Activated CD4-positive, alpha-beta T cell treated with anti-CD3 and anti-CD28 coated beads, Interleukin-2, amount 50 U/mL, for 48 hours (primary cell): ENCODE results near the gene FHIT.

ENCODE experiments used
- DNase-seq, 2 experiments: peaks; one replicate each; pipeline ENCODE4 v3.0.0-alpha.2; 2020

Gene FHIT

GRCh38 chr3:59885101-59885500, 1366.2 kb downstream of the FHIT start:
- no peak for DNase-seq

GRCh38 chr3:59884409-59884808, 1366.8 kb downstream of the FHIT start:
- no peak for DNase-seq

DNA sequence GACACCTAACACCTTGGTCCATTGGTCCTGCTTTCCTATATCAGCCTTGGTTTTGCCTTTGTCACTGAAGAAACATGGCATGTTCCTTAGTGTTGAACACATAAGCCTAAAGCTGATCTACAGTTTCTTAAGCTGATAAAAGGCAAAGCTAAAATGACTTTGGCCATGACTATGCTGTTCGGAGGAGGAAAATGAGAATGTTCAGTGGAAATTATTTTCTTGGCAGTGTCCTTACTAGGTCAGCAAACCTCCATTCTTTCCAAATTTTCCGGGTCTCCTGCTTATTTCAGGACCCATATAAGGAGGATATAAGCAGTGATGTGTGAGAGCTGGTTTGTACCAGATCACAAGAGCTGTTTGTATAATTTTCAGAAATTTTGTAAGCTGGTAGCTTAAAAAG, 1368.5 kb downstream of the FHIT start:
- DNase-seq = no peak

- DNase-seq = no peak
These were observed 1370.5 kb downstream of the FHIT start for GRCh38 chr3:59880717-59881116.

- DNase-seq = no peak
These were observed 1372.1 kb downstream of the FHIT start for GRCh38 chr3:59879031-59879581.

DNA sequence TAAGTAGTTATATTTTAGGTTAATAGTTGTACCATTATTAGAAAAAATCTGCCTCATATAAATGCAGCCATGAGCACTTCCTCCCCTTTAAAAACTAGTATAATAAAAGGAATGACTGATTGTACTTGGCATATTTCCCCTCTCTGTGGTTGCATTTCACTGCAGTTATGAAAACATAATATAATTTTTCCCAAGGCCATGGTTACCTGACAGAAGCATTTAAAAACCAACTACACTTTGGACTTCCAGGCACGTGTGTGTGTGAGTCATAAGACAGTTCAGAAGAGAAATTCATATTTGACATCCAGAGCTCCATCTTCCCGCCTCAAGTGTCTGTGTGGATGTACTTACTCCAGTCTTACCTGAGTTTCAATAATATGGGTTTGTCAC, 1373.2 kb downstream of the FHIT start:
- DNase-seq = no peak

- DNase-seq = no peak
These were observed 1373.8 kb downstream of the FHIT start for GRCh38 chr3:59877263-59878037.

- no peak for DNase-seq
These were observed 1374.7 kb downstream of the FHIT start for GRCh38 chr3:59876533-59877062.

DNA sequence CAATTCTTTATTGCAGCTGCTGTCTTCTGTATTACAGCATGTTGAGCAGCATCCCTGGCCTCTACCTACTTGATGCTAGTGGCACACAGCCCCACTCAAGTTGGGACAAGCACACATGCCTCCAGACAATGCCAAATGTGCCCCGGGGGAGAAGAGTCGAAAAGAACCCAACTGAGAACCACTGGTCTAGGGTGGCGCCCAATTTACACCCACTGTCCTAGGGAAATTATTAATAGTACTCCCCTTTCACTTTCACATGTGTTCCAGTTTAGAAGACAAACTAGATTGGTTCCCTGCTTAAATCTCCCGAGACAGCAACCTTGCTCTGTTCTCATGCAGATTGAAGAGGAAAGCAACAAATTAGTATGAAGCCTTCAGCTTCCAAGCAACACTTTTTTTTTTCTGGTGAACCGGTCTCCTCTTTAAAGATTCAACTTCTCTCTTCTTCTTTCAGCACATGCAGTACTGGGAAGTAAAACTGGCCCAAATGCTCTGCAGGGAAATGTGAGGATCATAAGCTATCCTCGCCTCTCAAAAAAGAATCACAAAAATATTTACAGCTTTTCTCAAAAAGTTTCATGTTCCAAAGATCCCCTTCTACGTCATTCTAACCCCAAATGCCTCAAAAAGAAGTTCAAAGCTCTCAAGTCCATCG, 1377.5 kb downstream of the FHIT start:
- DNase-seq = peak in 1 of 2 experiments; percentile 9

- no peak for DNase-seq
These were observed 1379.1 kb downstream of the FHIT start for GRCh38 chr3:59872128-59872527.

GRCh38 chr3:59867185-59868002, 1383.9 kb downstream of the FHIT start:
- DNase-seq = no peak

- no peak for DNase-seq
These were observed 1385.2 kb downstream of the FHIT start for GRCh38 chr3:59866076-59866475.

- no peak for DNase-seq
These were observed 1385.9 kb downstream of the FHIT start for GRCh38 chr3:59865351-59865750.

GRCh38 chr3:59862686-59863085, 1388.6 kb downstream of the FHIT start:
- DNase-seq = no peak

GRCh38 chr3:59857589-59858346, 1393.5 kb downstream of the FHIT start:
- DNase-seq = peak; percentile 81 to 87

DNA sequence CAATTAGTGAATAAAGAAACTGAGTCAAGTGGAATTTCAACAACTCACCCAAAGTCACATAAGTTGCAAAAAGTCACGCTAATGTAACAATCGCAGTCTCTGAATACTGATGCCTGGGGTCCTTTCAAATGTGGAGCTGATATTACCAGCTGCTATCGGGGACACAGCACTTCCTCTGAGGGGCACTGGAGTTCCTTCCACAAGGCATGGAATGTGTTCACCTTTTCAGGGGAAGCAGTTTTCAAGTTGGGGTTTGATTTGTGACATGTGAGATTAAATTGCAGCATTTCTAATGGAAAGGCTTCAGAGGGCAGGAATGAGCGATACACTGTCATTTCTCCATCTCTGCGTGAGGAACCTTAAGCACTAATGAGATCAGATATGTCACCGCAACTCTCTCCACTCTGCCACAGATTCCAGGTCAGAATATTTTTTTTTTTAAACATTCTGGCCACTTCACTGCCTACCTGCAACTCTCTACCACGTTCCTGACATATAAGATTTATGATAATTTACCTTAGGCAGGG, 1394.3 kb downstream of the FHIT start:
- DNase-seq = no peak

DNA sequence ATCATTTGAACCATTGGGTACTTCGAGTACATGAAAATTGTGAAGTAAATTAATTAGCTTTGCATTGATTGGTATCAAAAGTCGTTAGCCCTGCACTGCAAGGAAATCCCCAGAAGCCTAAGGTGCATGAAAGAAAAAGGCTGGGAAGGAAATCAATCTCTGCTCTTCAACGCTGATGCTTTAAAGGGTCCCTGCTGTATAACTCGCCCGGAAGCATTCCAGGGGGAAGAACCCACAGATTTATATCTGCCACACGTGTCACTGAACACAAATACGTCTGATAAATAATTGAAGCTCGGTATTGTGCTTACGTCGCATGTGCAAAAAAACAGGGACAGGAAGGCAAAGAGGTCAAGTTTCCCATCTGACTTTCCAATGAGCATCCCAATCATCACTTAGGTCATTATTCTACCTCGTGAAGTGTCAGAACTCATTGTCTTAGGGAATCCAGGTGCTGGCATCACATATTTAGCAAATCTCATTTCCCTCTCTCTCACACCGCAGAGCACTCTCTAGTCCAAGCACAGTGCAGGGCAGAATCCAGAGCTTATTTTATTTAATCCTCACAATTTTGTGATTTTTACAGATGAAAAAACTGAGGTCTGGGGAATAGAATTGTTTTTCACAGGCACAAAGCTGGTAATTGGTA, 1397.1 kb downstream of the FHIT start:
- no peak for DNase-seq

DNA sequence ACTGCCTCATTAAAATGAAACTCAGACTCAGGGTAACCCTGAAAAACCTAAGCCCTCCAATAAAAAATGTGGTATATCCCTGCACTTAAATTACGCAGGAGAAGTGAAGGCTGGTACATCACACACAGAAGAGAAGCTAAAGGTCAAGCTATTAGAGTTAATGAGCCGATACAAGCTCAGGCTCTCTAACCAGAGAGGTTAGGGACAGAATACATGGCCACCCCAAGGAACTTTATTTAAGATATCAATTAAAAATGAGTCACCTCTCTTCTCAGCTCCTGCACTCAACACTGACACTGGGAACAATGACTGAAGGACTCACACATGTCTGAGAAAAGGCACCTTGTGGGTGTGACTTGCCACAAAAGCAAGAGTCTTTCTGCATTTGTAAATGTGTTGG, 1400.8 kb downstream of the FHIT start:
- no peak for DNase-seq

DNA sequence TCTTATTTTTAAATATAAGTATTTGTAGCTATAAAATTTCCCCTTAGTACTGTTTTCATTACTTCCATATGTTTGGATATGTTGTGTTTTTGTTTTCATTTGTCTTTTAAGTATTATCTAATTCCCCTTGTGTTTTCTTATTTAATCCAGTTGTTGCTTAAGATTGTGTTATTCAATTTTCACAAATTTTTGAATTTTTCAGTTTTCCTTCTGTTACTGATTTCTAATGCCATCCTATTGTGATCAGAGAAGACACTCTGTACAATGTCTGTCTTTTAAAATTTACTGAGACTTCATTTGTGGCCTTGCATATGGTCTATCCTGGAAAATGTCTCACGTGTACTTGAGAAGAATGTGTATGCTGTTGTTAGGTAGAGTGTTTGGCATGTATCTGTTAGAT, 1405.9 kb downstream of the FHIT start:
- no peak for DNase-seq

GRCh38 chr3:59843821-59844220, 1407.4 kb downstream of the FHIT start:
- DNase-seq = no peak

GRCh38 chr3:59839810-59840515, 1411.3 kb downstream of the FHIT start:
- DNase-seq = peak in 1 of 2 experiments; percentile 21
